ENCODE measurements around the gene PLSCR1.

Gene PLSCR1

GRCh38 chr3:146470425-146470990 is 73.9 kb downstream of the PLSCR1 start:
- no peak for DNase-seq

DNA sequence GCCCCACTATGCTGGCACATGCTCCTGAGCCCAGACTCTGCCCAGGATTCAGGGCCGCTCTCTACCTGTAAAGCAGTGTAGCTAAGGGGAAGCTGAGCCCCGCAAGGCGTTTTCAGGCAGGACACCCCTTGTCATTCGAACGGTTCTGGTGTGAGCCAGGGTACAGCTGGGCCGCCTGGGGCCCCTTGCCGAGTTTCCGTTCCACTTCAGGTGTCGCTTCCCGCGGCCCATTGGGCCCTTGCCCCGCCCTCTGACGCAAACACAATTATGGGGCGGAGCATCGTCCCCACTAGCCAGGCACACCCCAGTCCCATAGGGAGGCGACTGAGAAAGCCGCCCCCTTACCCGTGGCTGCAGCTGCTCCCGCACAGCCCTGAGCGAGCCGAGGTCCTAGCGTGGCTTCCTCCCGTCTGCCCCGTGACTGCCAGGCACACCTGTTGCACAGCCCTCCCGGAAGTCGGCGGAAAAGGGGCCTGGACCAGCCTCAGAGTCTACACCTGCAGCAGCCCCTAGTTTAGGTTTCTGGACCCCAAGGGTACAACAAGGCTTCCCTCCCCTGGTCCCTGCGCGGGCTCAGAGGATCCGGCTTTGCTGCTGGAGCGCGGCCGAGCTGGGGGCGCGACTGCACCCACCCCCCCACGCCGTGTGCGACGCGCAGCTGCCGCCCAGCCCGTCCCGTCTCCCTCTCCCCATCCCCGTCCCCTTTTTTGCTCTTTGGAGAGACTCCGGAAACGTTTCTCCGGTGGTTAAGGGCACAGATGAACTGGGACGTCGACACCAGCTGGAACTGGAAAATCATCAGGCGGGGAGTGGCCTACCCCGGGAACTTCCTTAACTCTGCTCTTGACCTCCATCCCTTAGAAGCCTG is 75.0 kb downstream of the PLSCR1 start, which contains the start of gene PLSCR2:
Gene PLSCR2, minus strand, starts transcription at position 412 of the 868 bp plus-strand sequence. CDS start 9,657 bp downstream, outside the sequence.
- peak; percentile 85 for DNase-seq

- no peak for DNase-seq
These were observed 75.7 kb downstream of the PLSCR1 start for GRCh38 chr3:146468671-146469149.

- no peak for DNase-seq
These were observed 76.2 kb downstream of the PLSCR1 start for GRCh38 chr3:146468234-146468633.

GRCh38 chr3:146466604-146467003 is 77.8 kb downstream of the PLSCR1 start:
- DNase-seq: no peak

- DNase-seq: no peak
These were observed 78.5 kb downstream of the PLSCR1 start for GRCh38 chr3:146465693-146466465.
